Activated CD4-positive, alpha-beta T cell treated with anti-CD3 and anti-CD28 coated beads, Interleukin-2, amount 10 ng/mL, durations not matched to agents 24 days and 14 days (primary cell): ENCODE data around the gene ZNF473. TPM values are rescaled to one million over a fixed set of nuclear protein-coding genes. Genes with fewer than 3 reads are reported as not detected.

Experiments
- DNase-seq: peaks from one replicate; pipeline ENCODE4 v3.0.0; 2022
- H3K27ac Mint-ChIP-seq: one replicate; pipeline ENCODE4 v1.8.0; 2022; ENCODE audit warnings: mild to moderate bottlenecking, mixed read lengths
- H3K27me3 Mint-ChIP-seq: one replicate; pipeline ENCODE4 v1.8.0; 2022; ENCODE audit warnings: mixed read lengths
- H3K36me3 Mint-ChIP-seq: one replicate; pipeline ENCODE4 v1.8.0; 2022; ENCODE audit warnings: low read depth, mild to moderate bottlenecking, mixed read lengths
- H3K4me1 Mint-ChIP-seq: one replicate; pipeline ENCODE4 v1.8.0; 2021; ENCODE audit warnings: mixed read lengths
- H3K4me3 Mint-ChIP-seq: one replicate; pipeline ENCODE4 v1.8.0; 2022; ENCODE audit warnings: mild to moderate bottlenecking, moderate library complexity, mixed read lengths
- H3K9me3 Mint-ChIP-seq: one replicate; pipeline ENCODE4 v1.8.0; 2021; ENCODE audit warnings: mixed read lengths
- intact Hi-C: fragments of 100-400 bp; cut with micrococcal nuclease; formaldehyde crosslinking; loops from one replicate; pipeline ENCODE4 v1.15.1; 2023
- total RNA-seq: library from RNA; stranded (reverse); gene quantifications from 2 replicates; pipeline ENCODE4 v1.2.3, GENCODE V29; 2022

ZNF473 gene
- 13.1 and 14.2 TPM in 2 replicates for total RNA-seq

DNA sequence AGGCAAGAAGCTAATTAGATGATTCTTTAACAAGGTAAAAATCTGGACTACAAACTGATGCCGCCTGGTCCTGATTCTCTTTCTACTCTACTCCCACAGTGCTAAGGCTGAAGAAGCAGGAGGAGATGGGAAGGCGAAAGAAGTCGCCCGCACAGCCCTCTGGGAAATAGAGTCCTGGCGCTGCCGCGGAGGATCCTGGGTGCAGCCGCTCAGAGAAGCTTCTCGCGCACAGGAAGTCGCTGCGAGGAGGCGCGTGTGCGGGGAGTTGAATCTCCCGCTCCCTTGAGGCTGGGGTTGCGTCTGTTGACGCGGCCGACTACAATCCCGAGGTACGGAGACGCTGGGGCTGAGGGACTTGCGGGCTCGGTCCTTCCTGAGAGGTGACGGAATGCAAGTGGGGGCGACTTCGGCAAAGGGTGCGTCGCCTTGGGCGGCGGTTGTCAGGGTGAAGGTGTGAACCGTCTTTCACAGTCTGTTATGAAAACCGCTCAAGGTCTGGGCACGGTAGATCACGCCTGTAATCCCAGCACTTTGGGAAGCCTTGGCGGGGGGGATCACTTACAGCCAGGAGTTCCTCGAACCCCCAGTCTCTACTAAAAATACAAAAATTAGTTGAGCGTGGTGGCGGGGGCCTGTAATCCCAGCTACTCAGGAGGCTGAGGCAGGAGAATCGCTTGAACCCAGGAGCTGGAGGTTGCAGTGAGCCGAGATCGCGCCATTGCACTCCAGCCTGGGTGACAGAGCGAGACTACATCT lies at the start of gene ZNF473:
Gene ZNF473, plus strand, starts transcription at position 212 of the 756 bp plus-strand sequence. CDS start 5,078 bp downstream, outside the sequence.
- intact Hi-C loops = loop anchor here (1.0 to 5.0 kb wide), 4 partner anchors 22 to 213 kb away; partner anchors contain the start of genes AKT1S1, FUZ and TBC1D17
- H3K27me3 Mint-ChIP-seq = peaks cover 2% of the 10 kb centered on the region
- peak within 1 kb of the TSS; percentile 95 for H3K4me3 Mint-ChIP-seq
- H3K27ac Mint-ChIP-seq = peak within 1 kb of the TSS; percentile 99
- peaks cover 31% of the 10 kb centered on the region for H3K4me1 Mint-ChIP-seq
- H3K36me3 Mint-ChIP-seq = peaks cover 35% of the 10 kb centered on the region
- H3K9me3 Mint-ChIP-seq = peaks cover 9% of the 10 kb centered on the region
- DNase-seq = peak; percentile 97

DNA sequence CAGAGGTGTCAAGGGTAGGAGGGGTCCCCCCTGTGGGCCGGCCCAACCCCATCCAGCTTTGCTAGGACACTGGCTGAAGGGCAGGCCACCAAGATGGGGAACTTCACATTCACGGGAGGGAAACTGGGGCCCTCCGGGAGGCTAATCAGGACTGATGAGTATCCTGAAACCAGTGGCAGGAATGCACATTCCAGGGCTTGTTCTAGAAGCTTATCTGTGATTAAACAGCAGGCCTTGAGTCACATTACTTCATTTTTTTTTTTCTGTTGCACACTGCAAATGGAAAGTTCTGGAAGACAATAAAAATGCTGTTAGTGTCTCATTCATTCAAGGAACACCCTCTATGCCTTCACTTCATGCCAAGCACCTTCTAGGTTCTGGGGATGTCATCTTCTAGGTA lies 49.3 kb upstream of the ZNF473 start:
- Mint-ChIP-seq H3K27ac (no peak overlapping the region), H3K9me3 (no peaks in the 10 kb centered on the region), H3K4me1 (no peaks in the 10 kb centered on the region), H3K36me3 (peaks cover 15% of the 10 kb centered on the region), H3K27me3 (no peaks in the 10 kb centered on the region), H3K4me3 (no peak overlapping the region)
- no peak for DNase-seq
- intact Hi-C loops = no loop called here

DNA sequence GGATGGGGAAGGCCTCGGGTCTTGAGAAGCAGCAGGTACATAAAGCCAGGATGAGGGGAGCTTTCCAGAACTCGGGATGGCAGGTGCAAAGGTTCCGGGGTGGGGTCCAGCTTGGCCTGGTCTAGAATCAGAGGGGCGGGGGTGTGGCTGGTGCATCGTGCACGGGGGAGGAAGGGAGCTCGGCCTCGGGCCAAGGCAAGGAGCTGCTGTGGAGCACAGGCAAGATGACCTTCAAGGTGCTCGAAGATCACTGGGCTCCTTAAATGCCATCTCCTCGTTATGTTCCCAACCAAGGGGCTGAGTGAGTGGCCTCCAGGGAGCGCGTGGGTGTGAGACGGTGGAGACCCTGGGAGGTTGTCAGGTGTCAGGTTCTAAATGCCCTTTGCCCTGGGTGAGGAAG lies 48.7 kb upstream of the ZNF473 start:
- Mint-ChIP-seq H3K27me3 (no peaks in the 10 kb centered on the region), H3K27ac (no peak overlapping the region), H3K9me3 (no peaks in the 10 kb centered on the region), H3K36me3 (peaks cover 15% of the 10 kb centered on the region), H3K4me1 (no peaks in the 10 kb centered on the region), H3K4me3 (no peak overlapping the region)
- no peak for DNase-seq
- intact Hi-C loops = no loop called here

DNA sequence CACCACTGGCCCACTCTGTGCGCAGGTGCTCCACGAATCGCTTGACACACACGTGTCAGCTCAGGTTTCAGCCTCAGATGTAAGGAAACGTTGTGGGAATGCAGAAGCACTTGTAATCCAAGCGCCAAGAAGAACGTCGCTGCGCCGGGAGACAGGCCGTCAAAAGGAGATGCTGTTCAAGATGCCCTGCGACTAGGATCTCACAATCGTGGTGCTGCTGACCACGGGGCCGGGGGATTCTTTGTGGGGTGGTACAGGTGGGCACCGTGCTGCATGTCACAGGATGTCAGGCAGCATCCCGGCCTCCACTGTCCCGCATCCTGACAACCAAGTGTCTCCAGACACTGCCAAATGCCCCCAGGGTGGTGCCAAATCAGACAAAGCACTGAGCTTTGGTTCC lies 47.9 kb upstream of the ZNF473 start:
- no peaks in the 10 kb centered on the region for H3K27me3 Mint-ChIP-seq
- intact Hi-C loops = no loop called here
- no peaks in the 10 kb centered on the region for H3K9me3 Mint-ChIP-seq
- no peak overlapping the region for H3K4me3 Mint-ChIP-seq
- DNase-seq = no peak
- H3K4me1 Mint-ChIP-seq = no peaks in the 10 kb centered on the region
- no peak overlapping the region for H3K27ac Mint-ChIP-seq
- H3K36me3 Mint-ChIP-seq = peaks cover 18% of the 10 kb centered on the region

DNA sequence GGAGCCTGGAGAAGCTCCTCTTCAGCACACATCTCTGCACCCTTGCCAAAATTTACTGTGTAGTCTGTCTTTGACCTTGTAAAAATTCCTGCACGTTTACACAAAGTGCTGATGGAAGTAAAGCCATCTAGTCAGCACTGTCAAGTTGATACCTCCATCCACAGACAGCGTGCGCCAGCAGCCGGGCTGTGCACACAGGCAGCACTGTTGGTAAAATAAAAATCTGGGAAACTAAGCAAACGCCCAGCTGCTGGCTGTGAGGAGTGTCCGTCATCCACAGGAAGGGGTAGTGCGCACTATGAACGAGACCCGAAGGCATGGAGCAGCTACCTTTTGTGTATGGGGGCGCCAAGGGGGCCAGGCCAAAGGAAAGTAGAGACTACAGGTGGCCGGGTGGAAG lies 47.5 kb upstream of the ZNF473 start:
- no peaks in the 10 kb centered on the region for H3K9me3 Mint-ChIP-seq
- H3K27ac Mint-ChIP-seq = no peak overlapping the region
- no peak overlapping the region for H3K4me3 Mint-ChIP-seq
- DNase-seq = no peak
- H3K27me3 Mint-ChIP-seq = no peaks in the 10 kb centered on the region
- peaks cover 19% of the 10 kb centered on the region for H3K36me3 Mint-ChIP-seq
- no peaks in the 10 kb centered on the region for H3K4me1 Mint-ChIP-seq
- intact Hi-C loops = no loop called here

DNA sequence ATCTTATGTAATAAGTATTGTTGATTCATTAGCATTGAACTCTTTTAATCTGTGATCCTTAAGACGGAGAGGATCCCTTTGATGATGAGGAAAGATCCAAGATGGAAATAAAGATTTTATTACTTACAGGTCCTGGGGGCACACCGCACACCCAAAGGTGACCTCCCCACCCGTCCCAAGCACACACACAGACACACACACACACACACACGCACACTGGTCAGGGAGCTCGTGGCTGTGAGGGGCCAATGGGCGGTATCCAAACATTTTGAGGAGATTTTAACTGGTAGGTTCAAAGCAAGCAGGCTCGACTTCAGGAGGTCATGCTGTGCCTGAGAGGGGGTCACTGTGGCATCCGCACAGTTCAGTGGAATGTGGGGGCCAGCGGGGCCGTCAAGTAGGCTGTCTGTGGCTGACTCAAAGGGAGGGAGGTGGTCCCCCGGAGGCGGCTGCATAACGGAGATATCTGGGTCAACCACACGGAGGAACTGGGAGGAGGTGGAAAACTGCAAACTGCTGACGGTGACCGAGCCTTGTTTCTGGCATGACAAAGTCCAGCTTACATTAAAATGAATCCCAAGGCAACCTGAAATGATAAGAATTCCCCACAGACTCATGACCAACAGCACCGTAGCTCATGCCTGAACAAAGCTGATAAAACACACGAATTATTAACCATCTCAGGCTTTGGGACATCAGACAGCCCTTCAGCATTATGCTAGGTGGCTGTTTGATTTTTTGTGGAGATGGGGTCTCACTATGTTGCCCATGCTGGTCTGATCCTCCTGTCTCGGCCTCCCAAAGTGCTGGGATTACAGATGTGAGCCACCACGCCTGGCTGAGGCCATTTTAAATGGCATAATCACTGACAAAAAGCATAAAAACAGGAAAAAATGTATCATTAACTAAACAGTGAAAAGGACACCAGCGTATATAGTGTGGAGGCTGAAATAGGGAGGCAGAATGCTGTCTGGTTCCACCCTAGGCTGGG lies 43.9 kb upstream of the ZNF473 start:
- H3K4me1 Mint-ChIP-seq = peaks cover 3% of the 10 kb centered on the region
- no peaks in the 10 kb centered on the region for H3K27me3 Mint-ChIP-seq
- no peak overlapping the region for H3K4me3 Mint-ChIP-seq
- no peak for DNase-seq
- intact Hi-C loops = loop anchor here (10.0 kb wide), 1 partner anchor 107 kb away; the partner anchor contains the start of genes AKT1S1 and TBC1D17
- no peak overlapping the region for H3K27ac Mint-ChIP-seq
- peaks cover 27% of the 10 kb centered on the region for H3K36me3 Mint-ChIP-seq
- H3K9me3 Mint-ChIP-seq = no peaks in the 10 kb centered on the region

DNA sequence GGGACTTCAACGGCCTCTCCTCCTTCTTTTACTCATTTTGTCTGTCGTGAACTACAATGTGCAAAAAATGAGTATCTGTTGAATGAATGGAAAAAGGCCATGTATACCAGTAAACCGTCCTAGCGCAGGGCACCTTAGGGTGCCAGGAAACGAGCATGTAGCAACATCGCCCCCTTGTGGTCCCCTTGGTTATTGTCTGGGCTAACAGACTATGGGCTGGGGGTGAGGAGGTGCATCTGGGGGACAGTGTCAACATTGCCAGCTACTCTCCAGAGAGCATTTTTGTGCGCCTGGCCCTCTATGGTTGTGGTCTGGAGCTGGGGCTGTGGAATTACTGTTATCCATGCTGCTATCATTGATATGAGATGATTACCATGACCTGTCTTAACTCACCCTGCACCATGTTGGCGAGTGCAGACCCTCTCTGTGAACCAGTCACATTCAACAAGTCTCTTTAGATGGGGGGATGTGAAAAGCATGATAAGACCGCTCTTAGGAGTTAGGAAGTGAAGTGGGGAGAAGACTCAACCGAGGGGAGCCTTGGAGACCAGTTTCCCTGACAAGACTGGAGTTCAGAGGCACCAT lies 42.1 kb upstream of the ZNF473 start:
- Mint-ChIP-seq H3K27ac (no peak overlapping the region), H3K4me3 (no peak overlapping the region), H3K36me3 (peaks cover 37% of the 10 kb centered on the region), H3K27me3 (no peaks in the 10 kb centered on the region), H3K9me3 (no peaks in the 10 kb centered on the region), H3K4me1 (peaks cover 9% of the 10 kb centered on the region)
- peak; percentile 93 for DNase-seq
- intact Hi-C loops = loop anchor here (1.0 to 10.0 kb wide), 2 partner anchors 46 to 109 kb away; partner anchors contain the start of genes AKT1S1 and TBC1D17

DNA sequence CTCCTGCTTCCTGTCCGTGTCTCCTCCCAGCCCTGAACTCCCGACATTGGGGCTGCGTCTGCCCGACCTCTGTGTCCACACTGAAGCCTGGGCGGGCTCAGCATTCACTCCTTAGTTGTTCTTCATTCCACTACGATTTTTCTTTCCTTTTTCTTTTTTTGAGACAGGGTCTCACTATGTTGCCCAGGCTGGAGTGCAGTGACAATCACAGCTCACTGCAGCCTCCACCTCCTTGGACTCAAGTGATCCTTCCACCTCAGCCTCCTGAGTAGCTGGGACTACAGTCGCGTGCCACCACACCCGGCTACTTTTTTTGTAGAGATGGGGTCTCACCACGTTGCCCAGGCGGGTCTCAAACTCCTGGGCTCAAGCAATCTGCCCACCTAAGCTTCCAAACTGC lies 41.3 kb upstream of the ZNF473 start:
- intact Hi-C loops = loop anchor here (10.0 kb wide), 1 partner anchor 110 kb away; the partner anchor contains the start of genes AKT1S1 and TBC1D17
- Mint-ChIP-seq H3K4me3 (no peak overlapping the region), H3K4me1 (peaks cover 12% of the 10 kb centered on the region), H3K27me3 (no peaks in the 10 kb centered on the region), H3K27ac (no peak overlapping the region), H3K36me3 (peaks cover 44% of the 10 kb centered on the region), H3K9me3 (no peaks in the 10 kb centered on the region)
- DNase-seq = no peak

DNA sequence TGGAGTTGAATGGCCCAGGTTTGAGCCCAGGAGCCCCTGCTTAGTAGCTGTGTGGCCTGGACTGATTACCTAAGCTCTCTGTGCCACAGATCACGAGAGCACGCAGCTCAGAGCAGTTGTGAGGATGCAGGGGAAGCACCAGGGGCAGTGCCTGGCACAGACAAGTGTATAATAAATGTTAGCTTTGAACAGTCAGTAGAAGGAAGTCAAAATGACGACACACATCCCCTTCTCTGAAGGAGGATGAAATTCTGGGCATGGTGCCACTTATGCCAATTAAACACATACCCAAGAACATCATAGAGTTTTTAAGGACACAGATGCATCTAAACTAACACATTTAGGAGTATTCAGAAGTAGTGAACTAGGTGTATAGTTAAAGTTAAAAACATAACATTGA lies 39.9 kb upstream of the ZNF473 start:
- H3K4me1 Mint-ChIP-seq = peaks cover 12% of the 10 kb centered on the region
- no peak overlapping the region for H3K4me3 Mint-ChIP-seq
- intact Hi-C loops = loop anchor here (10.0 kb wide), 1 partner anchor 111 kb away; the partner anchor contains the start of genes AKT1S1 and TBC1D17
- no peaks in the 10 kb centered on the region for H3K27me3 Mint-ChIP-seq
- H3K9me3 Mint-ChIP-seq = no peaks in the 10 kb centered on the region
- no peak overlapping the region for H3K27ac Mint-ChIP-seq
- no peak for DNase-seq
- peaks cover 44% of the 10 kb centered on the region for H3K36me3 Mint-ChIP-seq

DNA sequence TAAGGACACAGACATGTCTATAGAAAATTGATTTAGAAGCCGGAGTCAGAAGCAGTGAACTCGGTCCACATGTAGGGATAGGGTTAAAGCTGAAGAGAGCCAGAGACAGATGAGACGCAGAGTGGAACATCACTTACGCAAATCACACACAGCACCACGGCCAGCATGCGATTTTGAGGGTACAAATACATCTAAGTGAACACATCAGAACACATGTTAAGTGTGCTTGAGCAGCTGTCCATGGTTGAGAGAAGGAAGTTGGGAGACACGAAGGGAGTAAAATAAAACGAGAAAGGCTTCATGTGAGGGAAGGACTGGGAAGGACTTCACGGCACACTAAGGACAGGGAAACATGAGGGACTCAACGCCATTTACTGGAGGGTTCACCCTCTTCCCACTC lies 39.5 kb upstream of the ZNF473 start:
- Mint-ChIP-seq H3K27ac (no peak overlapping the region), H3K4me1 (peaks cover 12% of the 10 kb centered on the region), H3K4me3 (no peak overlapping the region), H3K9me3 (no peaks in the 10 kb centered on the region), H3K36me3 (peaks cover 49% of the 10 kb centered on the region), H3K27me3 (no peaks in the 10 kb centered on the region)
- no peak for DNase-seq
- intact Hi-C loops = loop anchor here (10.0 kb wide), 1 partner anchor 112 kb away; the partner anchor contains the start of genes AKT1S1 and TBC1D17

DNA sequence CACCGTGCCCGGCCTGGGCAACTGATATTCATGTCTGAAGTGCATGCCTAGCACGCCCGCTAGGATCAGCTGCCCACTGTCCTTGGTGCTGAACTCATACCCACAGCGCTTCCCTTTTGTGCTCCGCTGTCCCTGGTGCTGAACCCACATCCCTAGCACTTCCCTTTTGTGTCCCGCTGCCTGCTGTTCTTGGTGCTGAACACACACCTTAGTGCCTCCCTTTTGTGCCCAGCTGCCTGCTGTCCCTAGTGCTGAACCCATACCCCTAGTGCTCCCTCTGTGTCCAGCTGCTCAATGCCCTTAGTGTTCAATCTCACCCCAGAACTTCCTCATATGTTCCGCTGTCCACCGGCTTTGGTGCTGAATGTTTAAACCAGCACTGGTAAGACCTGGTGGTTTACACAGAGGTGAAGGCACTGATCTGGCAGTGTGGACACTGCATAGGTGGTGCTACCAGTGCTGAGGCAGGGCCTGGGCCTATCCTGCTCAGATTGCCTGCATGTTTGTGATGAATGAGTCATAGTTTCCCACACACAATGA lies 38.6 kb upstream of the ZNF473 start:
- H3K9me3 Mint-ChIP-seq = no peaks in the 10 kb centered on the region
- peaks cover 52% of the 10 kb centered on the region for H3K36me3 Mint-ChIP-seq
- H3K4me1 Mint-ChIP-seq = peaks cover 12% of the 10 kb centered on the region
- DNase-seq = peak; percentile 96
- H3K27me3 Mint-ChIP-seq = no peaks in the 10 kb centered on the region
- intact Hi-C loops = loop anchor here (10.0 kb wide), 1 partner anchor 112 kb away; the partner anchor contains the start of genes AKT1S1 and TBC1D17
- H3K27ac Mint-ChIP-seq = peak overlapping the region; percentile 23
- H3K4me3 Mint-ChIP-seq = no peak overlapping the region

DNA sequence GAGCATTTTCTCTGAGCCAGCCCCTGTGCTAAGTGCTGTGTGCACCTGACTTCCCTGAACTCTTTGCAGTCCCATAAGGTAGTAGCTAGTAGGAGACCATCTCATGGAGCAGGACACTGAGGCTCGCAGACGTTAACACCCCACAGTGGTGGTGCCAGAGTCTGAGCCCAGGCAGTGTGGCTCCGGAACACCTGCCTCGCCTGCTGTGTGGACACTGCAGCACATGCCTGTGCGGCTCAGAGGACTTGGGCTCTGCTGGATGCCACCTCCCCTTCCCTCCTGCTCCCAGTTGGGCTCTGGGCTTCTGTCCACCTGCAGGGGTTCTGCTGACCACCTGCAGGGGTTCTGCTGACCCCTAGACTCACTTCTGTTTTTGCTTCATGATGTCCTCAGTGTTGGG lies 37.8 kb upstream of the ZNF473 start:
- peaks cover 54% of the 10 kb centered on the region for H3K36me3 Mint-ChIP-seq
- H3K27me3 Mint-ChIP-seq = no peaks in the 10 kb centered on the region
- H3K4me1 Mint-ChIP-seq = peaks cover 12% of the 10 kb centered on the region
- no peaks in the 10 kb centered on the region for H3K9me3 Mint-ChIP-seq
- intact Hi-C loops = loop anchor here (2.0 to 10.0 kb wide), 2 partner anchors 17 to 113 kb away; partner anchors contain the start of genes AKT1S1 and TBC1D17
- no peak for DNase-seq
- H3K4me3 Mint-ChIP-seq = no peak overlapping the region
- no peak overlapping the region for H3K27ac Mint-ChIP-seq

DNA sequence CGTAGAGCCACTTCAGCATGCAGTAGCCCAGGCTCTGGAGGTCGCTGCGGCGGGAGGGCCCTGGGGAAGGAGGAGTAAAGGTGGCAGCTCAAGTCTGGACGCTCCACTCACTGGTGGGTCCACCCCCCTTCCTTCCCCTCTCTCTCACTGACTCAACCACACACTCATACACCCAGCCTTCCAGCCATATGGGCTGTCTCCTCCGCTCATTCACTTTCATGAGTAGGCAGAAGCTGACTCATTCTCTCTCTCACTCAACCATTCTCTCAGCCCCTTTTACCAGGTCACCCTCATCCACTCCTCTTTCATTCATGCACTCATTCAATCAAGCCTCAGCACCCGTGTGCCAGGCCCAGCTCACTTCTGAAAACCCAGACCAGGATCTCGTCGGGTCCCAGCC lies 37.4 kb upstream of the ZNF473 start:
- peaks cover 12% of the 10 kb centered on the region for H3K4me1 Mint-ChIP-seq
- no peak for DNase-seq
- no peak overlapping the region for H3K4me3 Mint-ChIP-seq
- peaks cover 54% of the 10 kb centered on the region for H3K36me3 Mint-ChIP-seq
- no peaks in the 10 kb centered on the region for H3K9me3 Mint-ChIP-seq
- H3K27ac Mint-ChIP-seq = no peak overlapping the region
- intact Hi-C loops = loop anchor here (2.0 to 10.0 kb wide), 2 partner anchors 16 to 114 kb away; partner anchors contain the start of genes AKT1S1 and TBC1D17
- no peaks in the 10 kb centered on the region for H3K27me3 Mint-ChIP-seq
